OCI-LY1 (cell line): Measurements from ENCODE around the gene INO80E.

ENCODE experiments used
- H2AFZ ChIP-seq: fragments of 200-600 bp; sonication (generic), shearing (Covaris generic); 2 replicates; pipeline ENCODE4 v1.6.0; 2014; ENCODE audit warnings: antibody characterized with exemption, mild to moderate bottlenecking, low read length
- H3F3A ChIP-seq: fragments of 200-600 bp; sonication (generic), shearing (Covaris generic); 2 replicates; pipeline ENCODE4 v1.6.0; 2014; ENCODE audit warnings: mild to moderate bottlenecking, antibody characterized with exemption, low read length, moderate library complexity; ENCODE audit not compliant: insufficient read depth
- H3K27ac ChIP-seq: fragments of 200-600 bp; sonication (generic); 2 replicates; pipeline ENCODE4 v1.5.1; 2014; ENCODE audit warnings: low read length, mixed run types, mild to moderate bottlenecking, low read depth; ENCODE audit not compliant: poor library complexity, severe bottlenecking
- H3K27me3 ChIP-seq: fragments of 200-600 bp; sonication (generic); 2 replicates; pipeline ENCODE4 v1.6.0; 2014; ENCODE audit warnings: antibody characterized with exemption, mild to moderate bottlenecking, low read length, moderate library complexity; ENCODE audit not compliant: insufficient read depth
- H3K36me3 ChIP-seq: fragments of 200-600 bp; sonication (generic); 2 replicates; pipeline ENCODE4 v1.6.1; 2014; ENCODE audit warnings: mild to moderate bottlenecking, antibody characterized with exemption, low read length, moderate library complexity, mixed read lengths; ENCODE audit not compliant: insufficient read depth
- H3K4me1 ChIP-seq: fragments of 200-600 bp; sonication (generic); 2 replicates; pipeline ENCODE4 v1.5.1; 2014; ENCODE audit warnings: mild to moderate bottlenecking, low read length, moderate library complexity; ENCODE audit not compliant: insufficient read depth, severe bottlenecking
- H3K4me2 ChIP-seq: fragments of 200-600 bp; sonication (generic), shearing (Covaris generic); 2 replicates; pipeline ENCODE4 v1.6.1; 2014; ENCODE audit warnings: low read length
- H3K4me3 ChIP-seq: fragments of 200-600 bp; sonication (generic); 2 replicates; pipeline ENCODE4 v1.5.1; 2014; ENCODE audit warnings: low read length, low read depth, mild to moderate bottlenecking, mixed read lengths; ENCODE audit not compliant: poor library complexity, severe bottlenecking
- H3K79me2 ChIP-seq: fragments of 200-600 bp; shearing (Covaris generic); 2 replicates; pipeline ENCODE4 v1.6.1; 2016; ENCODE audit warnings: mixed run types, low read length, mixed read lengths; ENCODE audit not compliant: insufficient read depth
- H3K9ac ChIP-seq: fragments of 200-600 bp; sonication (generic), shearing (Covaris generic); 2 replicates; pipeline ENCODE4 v1.6.1; 2014; ENCODE audit warnings: mild to moderate bottlenecking, low read length, mixed read lengths
- H3K9me2 ChIP-seq: fragments of 200-600 bp; sonication (generic), shearing (Covaris generic); 2 replicates; pipeline ENCODE4 v1.6.1; 2014; ENCODE audit warnings: low read depth, mild to moderate bottlenecking, low read length, mixed read lengths
- H3K9me3 ChIP-seq: fragments of 200-600 bp; shearing (Covaris generic); 2 replicates; pipeline ENCODE4 v1.6.1; 2014; ENCODE audit warnings: low read length, mixed read lengths
- H4K20me1 ChIP-seq: fragments of 200-600 bp; sonication (generic), shearing (Covaris generic); 2 replicates; pipeline ENCODE4 v1.6.0; 2016; ENCODE audit warnings: mild to moderate bottlenecking, low read length; ENCODE audit not compliant: insufficient read depth
- EZH2 ChIP-seq: fragments of 200-600 bp; sonication (generic), shearing (Covaris generic); IDR thresholded peaks from 2 replicates; pipeline ENCODE4 v1.8.0; 2017; ENCODE audit warnings: borderline replicate concordance, mixed run types, mild to moderate bottlenecking, antibody characterized with exemption, low read length, moderate library complexity, mixed read lengths
- TF ChIP-seq, protein P1 (sequence below): fragments of 200-600 bp; sonication (generic), shearing (Covaris generic); IDR thresholded peaks from 2 replicates; pipeline ENCODE4 v1.5.1; 2017; ENCODE audit warnings: mild to moderate bottlenecking, antibody characterized with exemption, low read length, moderate library complexity, mixed read lengths

Gene INO80E

DNA sequence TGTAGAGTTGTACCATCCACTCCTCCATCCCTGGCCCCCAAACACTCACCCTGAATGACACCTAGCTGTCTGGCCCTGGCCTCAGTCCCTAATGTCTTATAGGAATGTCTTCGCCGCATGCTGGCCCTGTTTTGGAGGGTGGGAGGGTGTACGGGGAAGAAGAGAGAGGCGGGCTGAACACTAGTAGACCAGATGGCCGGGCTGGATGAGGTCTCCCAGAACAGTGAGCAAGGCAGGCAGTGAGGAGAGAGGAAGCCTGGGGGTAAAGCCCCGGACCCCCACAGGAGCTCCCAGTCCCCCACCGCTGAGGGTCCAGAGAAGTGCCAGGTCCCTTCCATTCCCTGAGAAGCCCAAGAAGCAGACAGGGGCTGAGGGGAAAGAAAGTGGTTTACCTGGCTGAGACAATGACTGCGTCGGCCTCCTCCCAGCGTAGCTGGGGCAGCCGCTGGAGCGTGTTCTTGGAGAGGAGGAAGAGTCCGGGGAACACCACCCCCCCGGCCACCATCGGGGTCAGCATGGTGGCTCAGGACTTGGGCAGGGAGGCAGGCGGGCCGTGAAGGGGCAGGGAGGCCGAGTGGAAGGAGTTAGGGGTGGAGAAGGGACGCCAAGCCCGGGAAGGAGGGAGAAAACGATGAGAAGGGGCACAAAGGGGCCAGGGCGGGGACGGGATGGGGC lies 34.1 kb downstream of the INO80E start:
- Histone ChIP-seq H3K27ac (no peak overlapping the region), H3K79me2 (no peaks in the 10 kb centered on the region)
- no peak for TF ChIP-seq EZH2
- TF ChIP-seq, protein P1, sequence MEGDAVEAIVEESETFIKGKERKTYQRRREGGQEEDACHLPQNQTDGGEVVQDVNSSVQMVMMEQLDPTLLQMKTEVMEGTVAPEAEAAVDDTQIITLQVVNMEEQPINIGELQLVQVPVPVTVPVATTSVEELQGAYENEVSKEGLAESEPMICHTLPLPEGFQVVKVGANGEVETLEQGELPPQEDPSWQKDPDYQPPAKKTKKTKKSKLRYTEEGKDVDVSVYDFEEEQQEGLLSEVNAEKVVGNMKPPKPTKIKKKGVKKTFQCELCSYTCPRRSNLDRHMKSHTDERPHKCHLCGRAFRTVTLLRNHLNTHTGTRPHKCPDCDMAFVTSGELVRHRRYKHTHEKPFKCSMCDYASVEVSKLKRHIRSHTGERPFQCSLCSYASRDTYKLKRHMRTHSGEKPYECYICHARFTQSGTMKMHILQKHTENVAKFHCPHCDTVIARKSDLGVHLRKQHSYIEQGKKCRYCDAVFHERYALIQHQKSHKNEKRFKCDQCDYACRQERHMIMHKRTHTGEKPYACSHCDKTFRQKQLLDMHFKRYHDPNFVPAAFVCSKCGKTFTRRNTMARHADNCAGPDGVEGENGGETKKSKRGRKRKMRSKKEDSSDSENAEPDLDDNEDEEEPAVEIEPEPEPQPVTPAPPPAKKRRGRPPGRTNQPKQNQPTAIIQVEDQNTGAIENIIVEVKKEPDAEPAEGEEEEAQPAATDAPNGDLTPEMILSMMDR, result no peak

DNA sequence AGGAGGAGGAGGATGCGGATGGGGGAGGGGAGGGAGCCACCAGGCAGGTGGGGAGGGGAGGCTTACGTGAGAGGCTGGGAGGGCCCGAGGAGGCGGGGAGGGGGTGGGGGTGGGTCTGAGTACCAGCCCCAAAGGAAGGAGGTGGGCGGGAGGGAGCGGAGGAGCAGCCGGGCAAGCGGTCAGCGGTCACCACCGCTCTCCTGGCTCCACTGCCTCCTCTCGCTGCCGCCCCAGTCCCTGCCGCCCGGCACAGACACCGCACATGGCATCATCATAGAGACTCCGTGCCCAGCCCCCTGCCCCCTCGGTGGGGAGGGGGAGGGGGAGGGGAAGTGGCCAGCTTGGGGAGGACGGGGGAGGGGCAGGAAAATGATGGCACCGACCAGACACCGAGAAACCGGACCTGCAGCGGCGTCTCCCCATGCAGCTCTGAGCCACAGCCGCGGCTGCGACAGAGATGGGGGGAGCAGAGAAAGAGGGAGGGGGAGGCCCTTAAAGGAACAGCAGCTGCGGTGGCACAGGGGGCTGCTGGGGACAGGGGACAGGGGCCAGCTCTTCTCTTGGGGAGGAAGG lies 34.9 kb downstream of the INO80E start, which contains the start of gene TLCD3B:
TSS of gene TLCD3B (minus strand) at position 431 of the 573 bp plus-strand sequence. CDS start 744 bp downstream, outside the sequence.
- Histone ChIP-seq H3K27me3 (peaks cover 8% of the 10 kb centered on the region; the same call in 1 of the 2 replicates), H3K27ac (no peak within 1 kb of the TSS), H3K4me3 (no peak within 1 kb of the TSS), H3K4me2 (no peak within 1 kb of the TSS), H2AFZ (no peak within 1 kb of the TSS), H3K4me1 (no peaks in the 10 kb centered on the region), H3K9me2 (no peaks in the 10 kb centered on the region), H3K9me3 (no peaks in the 10 kb centered on the region), H3K79me2 (no peaks in the 10 kb centered on the region), H4K20me1 (no peaks in the 10 kb centered on the region), H3K36me3 (no peaks in the 10 kb centered on the region), H3K9ac (no peak within 1 kb of the TSS), H3F3A (no peaks in the 10 kb centered on the region)
- TF ChIP-seq EZH2, result no peak
- TF ChIP-seq, protein P1, result no peak

More for the DNA sequence above, 34.1 kb downstream of the INO80E start:
- H3K36me3 ChIP-seq, result no peaks in the 10 kb centered on the region
- H3K9me2 ChIP-seq, result no peaks in the 10 kb centered on the region
- no peaks in the 10 kb centered on the region for H3K4me1 ChIP-seq
- no peaks in the 10 kb centered on the region for H4K20me1 ChIP-seq
- no peak overlapping the region for H2AFZ ChIP-seq
- H3K4me3 ChIP-seq, result no peak overlapping the region
- H3K4me2 ChIP-seq, result no peak overlapping the region
- H3K9me3 ChIP-seq, result no peaks in the 10 kb centered on the region
- no peaks in the 10 kb centered on the region for H3F3A ChIP-seq
- peaks cover 8% of the 10 kb centered on the region; the same call in 1 of the 2 replicates for H3K27me3 ChIP-seq
- no peak overlapping the region for H3K9ac ChIP-seq

DNA sequence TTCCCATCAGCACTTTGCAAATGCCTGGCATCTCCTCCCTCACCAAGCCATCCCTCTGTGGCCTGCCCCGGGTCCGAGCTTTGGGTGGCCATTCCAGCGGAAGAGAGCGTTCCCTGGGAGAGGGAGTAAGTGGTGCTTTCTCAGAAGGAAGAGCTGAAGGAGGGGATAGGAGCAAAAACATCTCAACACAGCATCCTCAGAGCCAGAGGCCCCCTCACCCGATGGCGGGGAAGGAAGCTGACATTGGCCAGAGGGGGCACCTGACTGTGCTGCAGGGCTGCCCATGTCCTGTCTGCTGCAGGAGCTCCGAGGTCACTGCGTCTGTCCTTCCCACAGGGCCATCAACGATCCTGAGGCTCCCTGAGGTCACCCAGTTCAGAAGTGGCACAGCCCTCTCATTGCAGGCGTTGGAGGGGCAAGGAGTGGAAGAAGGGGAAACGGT lies 35.5 kb downstream of the INO80E start:
- Histone ChIP-seq H3K27ac (no peak overlapping the region), H3K4me3 (no peak overlapping the region), H3K36me3 (no peaks in the 10 kb centered on the region; the same call in 1 of the 2 replicates), H2AFZ (no peak overlapping the region), H3F3A (no peaks in the 10 kb centered on the region), H4K20me1 (no peaks in the 10 kb centered on the region), H3K4me2 (no peak overlapping the region), H3K9me3 (no peaks in the 10 kb centered on the region), H3K9ac (no peak overlapping the region), H3K9me2 (no peaks in the 10 kb centered on the region), H3K27me3 (peaks cover 8% of the 10 kb centered on the region; the same call in 1 of the 2 replicates), H3K4me1 (no peaks in the 10 kb centered on the region), H3K79me2 (no peaks in the 10 kb centered on the region)
- TF ChIP-seq EZH2, result no peak
- TF ChIP-seq, protein P1, result no peak
